Activated CD8-positive, alpha-beta memory T cell treated with anti-CD3 and anti-CD28 coated beads, Interleukin-2, amount 50 U/mL, for 1 hour (primary cell): ENCODE results near the gene CYP2S1.
"Not testable (repeated sequence)": the region's sequence is repeated elsewhere in the genome, so short reads cannot be mapped to it uniquely, and the experiment has no call there.

Source experiments
- DNase-seq: peaks from one replicate; pipeline ENCODE4 v3.0.0-alpha.2; 2020; ENCODE audit errors: extremely low read depth

CYP2S1 gene

GRCh38 chr19:41192574-41193429 is at the start of gene CYP2S1:
CYP2S1 (plus strand) TSS chr19:41193219; CDS start chr19:41193265, 46 bp downstream.
- DNase-seq = no peak

GRCh38 chr19:41144403-41144802 is 48.6 kb upstream of the CYP2S1 start:
- DNase-seq = peak; percentile 82

- no peak for DNase-seq
Measured at GRCh38 chr19:41149831-41150230, 43.2 kb upstream of the CYP2S1 start.

GRCh38 chr19:41150986-41151385 is 42.0 kb upstream of the CYP2S1 start:
- DNase-seq = not testable (repeated sequence)

GRCh38 chr19:41154060-41154459 is 39.0 kb upstream of the CYP2S1 start:
- DNase-seq = no peak

GRCh38 chr19:41156207-41156606 is 36.8 kb upstream of the CYP2S1 start:
- no peak for DNase-seq

- DNase-seq = no peak
Measured at GRCh38 chr19:41159881-41160280, 33.1 kb upstream of the CYP2S1 start.

- no peak for DNase-seq
Measured at GRCh38 chr19:41161903-41162302, 31.1 kb upstream of the CYP2S1 start.

GRCh38 chr19:41166944-41167804 is 25.8 kb upstream of the CYP2S1 start:
- no peak for DNase-seq

- no peak for DNase-seq
Measured at GRCh38 chr19:41172297-41173164, 20.5 kb upstream of the CYP2S1 start.

GRCh38 chr19:41174297-41174928 is 18.6 kb upstream of the CYP2S1 start:
- DNase-seq = no peak

- DNase-seq = peak; percentile 11
Measured at GRCh38 chr19:41175801-41176777, 16.9 kb upstream of the CYP2S1 start.

- DNase-seq = not testable (repeated sequence)
Measured at GRCh38 chr19:41180173-41180572, 12.8 kb upstream of the CYP2S1 start.

GRCh38 chr19:41186971-41187883 is 5.8 kb upstream of the CYP2S1 start:
- no peak for DNase-seq

GRCh38 chr19:41187884-41188279 is 5.1 kb upstream of the CYP2S1 start:
- DNase-seq = no peak

GRCh38 chr19:41189425-41190065 is 3.5 kb upstream of the CYP2S1 start:
- no peak for DNase-seq

GRCh38 chr19:41193430-41194156 is 574 bp downstream of the CYP2S1 start:
- DNase-seq = no peak

GRCh38 chr19:41194157-41194552 is 1.1 kb downstream of the CYP2S1 start:
- no peak for DNase-seq
